Measurements from ENCODE around the gene KRTAP11-1. TPM values are rescaled to one million over a fixed set of nuclear protein-coding genes. Genes with fewer than 3 reads are reported as not detected.

Gene KRTAP11-1, protein sequence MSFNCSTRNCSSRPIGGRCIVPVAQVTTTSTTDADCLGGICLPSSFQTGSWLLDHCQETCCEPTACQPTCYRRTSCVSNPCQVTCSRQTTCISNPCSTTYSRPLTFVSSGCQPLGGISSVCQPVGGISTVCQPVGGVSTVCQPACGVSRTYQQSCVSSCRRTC
- total RNA-seq, result not detected
- long read RNA-seq, result 0 reads

DNA sequence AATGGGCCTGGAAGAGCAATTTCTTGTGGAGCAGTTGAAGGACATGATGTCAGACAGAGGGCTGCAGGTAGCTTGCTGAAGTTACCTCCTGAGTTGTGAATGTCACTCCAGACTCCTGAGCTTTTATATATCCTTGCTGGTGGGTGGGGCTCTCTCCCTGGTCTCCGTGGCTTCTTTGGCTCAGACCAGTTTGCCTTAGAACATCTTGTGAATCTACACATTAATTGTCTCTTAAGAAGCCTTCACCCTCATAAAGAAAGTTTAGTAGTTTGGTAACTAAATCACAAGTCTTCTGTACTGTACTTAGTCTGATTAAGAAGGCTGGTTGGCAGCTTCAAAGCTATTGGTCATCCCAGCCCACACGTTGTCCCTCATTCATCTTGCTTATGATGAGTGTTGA lies at the start of gene KRTAP11-1:
Gene KRTAP11-1 (minus strand): TSS at position 101 of the 400 bp plus-strand sequence. CDS start 56 bp downstream, at position 45.
- no peak for DNase-seq (ENCODE audit: low spot score)
- intact Hi-C loops (cut with DNase I), result no loop called here

GRCh38 chr21:30924146-30924700 lies 42.8 kb upstream of the KRTAP11-1 start:
- intact Hi-C loops (cut with DNase I), result no loop called here
- no peak for DNase-seq (ENCODE audit: low spot score)

DNA sequence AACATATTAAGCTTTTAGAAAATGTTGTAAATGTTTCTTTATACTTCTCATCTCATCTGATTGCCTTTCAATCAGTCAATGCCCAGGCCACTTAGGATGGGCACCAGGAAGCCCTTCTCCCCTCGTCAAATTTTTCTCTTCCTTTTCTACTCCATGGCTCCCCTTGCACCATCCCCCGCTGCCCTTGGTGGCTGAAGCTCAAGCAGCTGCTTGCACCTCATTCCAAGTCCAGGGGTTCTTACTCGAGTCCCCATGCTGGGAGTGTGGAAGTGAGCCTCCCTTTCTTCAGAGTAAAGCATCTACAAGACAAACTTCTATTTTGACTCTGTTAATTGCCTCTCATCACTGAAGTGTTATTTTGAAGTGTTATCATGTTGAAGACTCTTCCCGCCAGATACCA lies 39.7 kb upstream of the KRTAP11-1 start:
- no peak for DNase-seq (ENCODE audit: low spot score)
- intact Hi-C loops (cut with DNase I), result no loop called here

- DNase-seq (ENCODE audit: low spot score), result no peak
- intact Hi-C loops (cut with DNase I), result no loop called here
Observed at GRCh38 chr21:30917557-30917956, 36.2 kb upstream of the KRTAP11-1 start.

GRCh38 chr21:30900881-30901280 lies 19.5 kb upstream of the KRTAP11-1 start:
- intact Hi-C loops (cut with DNase I), result no loop called here

DNA sequence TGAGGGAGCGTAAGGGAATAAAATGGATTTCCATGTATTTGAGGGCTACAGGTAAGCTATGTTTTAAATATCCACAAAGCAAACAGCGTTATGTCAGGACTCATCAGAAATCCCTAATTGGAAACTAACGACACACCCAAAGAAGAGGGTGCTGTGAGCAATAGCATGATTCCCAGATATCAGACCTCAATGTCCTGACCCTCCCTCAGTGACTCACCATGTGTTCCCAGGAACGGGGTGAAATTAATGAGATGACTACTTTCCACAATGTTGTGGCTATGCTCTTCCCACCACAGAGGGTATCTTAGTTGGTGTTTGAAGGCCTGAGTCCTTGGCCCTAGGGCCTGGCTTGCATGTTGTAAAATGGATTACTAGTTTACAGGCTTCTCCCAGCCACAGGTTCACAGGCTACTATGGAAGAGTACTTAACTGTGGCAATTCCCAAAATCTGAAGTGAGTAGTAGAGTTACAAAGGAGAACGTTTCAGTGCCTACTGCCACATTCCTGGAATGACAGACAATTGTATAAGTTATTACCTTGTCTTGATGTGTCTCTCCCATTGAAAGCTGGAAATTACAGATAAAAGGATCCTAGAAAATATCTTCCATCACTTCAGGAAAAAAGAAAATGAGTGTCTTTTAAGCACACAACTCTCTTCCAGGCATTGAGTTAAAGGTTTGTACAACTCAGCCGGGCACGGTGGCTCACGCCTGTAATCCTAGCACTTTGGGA lies 1.7 kb upstream of the KRTAP11-1 start:
- intact Hi-C loops (cut with DNase I), result no loop called here
- no peak for DNase-seq (ENCODE audit: low spot score)

More at GRCh38 chr21:30900881-30901280, 19.5 kb upstream of the KRTAP11-1 start:
- DNase-seq (ENCODE audit: low spot score), result no peak

GRCh38 chr21:30880914-30881313 lies 466 bp downstream of the KRTAP11-1 start:
- DNase-seq (ENCODE audit: low spot score), result no peak
- intact Hi-C loops (cut with DNase I), result no loop called here

- DNase-seq (ENCODE audit: low spot score), result no peak
- intact Hi-C loops (cut with DNase I), result no loop called here
Observed at GRCh38 chr21:30874526-30874925, 6.9 kb downstream of the KRTAP11-1 start.

- intact Hi-C loops (cut with DNase I), result no loop called here
- DNase-seq (ENCODE audit: low spot score), result no peak
Observed at GRCh38 chr21:30847627-30848500, 33.5 kb downstream of the KRTAP11-1 start.

DNA sequence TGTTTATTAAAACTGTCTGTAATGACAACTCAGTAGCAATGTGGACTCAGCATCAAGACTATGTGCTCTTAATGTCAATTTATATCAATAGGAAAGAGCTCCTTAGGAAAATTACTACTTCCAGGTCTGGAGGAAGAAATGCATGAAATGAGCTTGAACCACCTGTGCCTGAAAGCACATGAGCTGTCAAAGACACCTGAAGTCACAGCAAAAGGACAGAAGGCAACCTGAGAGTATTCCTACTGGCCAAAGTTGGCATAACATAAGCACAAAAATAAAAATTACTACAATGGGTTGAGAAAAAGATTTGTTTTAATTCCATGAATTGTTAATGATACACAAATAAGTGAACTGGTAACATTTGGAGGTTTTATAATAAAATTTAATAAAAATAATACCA lies 38.4 kb downstream of the KRTAP11-1 start:
- intact Hi-C loops (cut with DNase I), result no loop called here
- no peak for DNase-seq (ENCODE audit: low spot score)

DNA sequence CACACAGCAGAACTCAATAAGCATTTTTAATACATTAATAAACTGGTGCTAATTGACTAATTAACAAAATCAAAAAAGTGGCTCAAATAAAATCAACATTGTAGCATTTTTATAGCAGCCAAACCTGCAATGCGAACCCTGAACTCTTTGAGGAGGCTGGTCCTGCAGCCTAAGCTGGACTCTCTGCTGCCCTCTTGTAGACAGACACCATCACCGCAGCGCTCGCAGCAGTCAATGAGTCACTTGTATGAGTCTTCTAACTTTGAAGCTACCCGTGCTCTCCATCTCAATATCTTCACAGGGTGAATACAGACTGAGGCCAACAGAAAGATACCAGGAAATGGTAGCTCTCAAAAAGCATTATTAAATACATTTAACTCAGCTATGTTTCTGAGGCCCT lies 42.1 kb downstream of the KRTAP11-1 start:
- intact Hi-C loops (cut with DNase I), result no loop called here
- no peak for DNase-seq (ENCODE audit: low spot score)

- no peak for DNase-seq (ENCODE audit: low spot score)
- intact Hi-C loops (cut with DNase I), result no loop called here
Observed at GRCh38 chr21:30838536-30838935, 42.8 kb downstream of the KRTAP11-1 start.

DNA sequence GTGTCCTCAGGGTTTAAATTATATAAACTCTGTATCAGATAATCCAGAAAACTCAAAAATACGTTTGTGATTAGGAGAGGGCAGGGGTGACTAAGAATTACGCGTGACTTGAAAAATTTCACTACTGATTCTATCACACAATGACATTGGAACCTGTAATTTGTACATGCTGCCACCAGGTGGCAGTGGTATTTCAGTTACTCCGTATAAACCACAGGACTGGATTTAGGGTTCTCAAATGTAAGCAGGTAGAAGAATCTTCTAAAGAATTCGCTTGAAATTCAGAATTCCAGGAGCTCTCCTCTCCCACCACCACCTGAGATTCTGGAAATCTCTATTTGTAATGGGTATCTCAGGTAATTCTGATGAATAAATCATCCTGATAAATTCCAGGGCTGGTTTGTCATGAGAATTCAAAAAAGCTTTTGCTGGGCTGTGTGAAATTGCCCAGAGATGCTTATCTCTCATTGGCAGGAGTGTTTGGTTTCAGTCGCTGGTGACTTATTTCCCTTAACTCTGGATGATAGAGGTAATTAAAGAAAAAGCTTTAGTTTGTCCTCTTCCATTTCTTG lies 50.1 kb downstream of the KRTAP11-1 start:
- intact Hi-C loops (cut with DNase I), result loop anchor here (5.0 kb wide), 1 partner anchor 256 kb away; no protein-coding TSS in a partner anchor

More for the DNA sequence above, 50.1 kb downstream of the KRTAP11-1 start:
- DNase-seq (ENCODE audit: low spot score), result no peak

Other genes with a start within 250 kb of the KRTAP11-1 start
- gene KRTAP20-2, start 246.4 kb downstream of the KRTAP11-1 start, total RNA-seq, result not detected
- not detected for gene KRTAP20-3, start 238.7 kb downstream of the KRTAP11-1 start, total RNA-seq
- not detected for gene KRTAP21-3, start 162.8 kb downstream of the KRTAP11-1 start, total RNA-seq
- not detected for gene KRTAP21-2, start 134.3 kb downstream of the KRTAP11-1 start, total RNA-seq
- not detected for gene KRTAP21-1, start 126.2 kb downstream of the KRTAP11-1 start, total RNA-seq
- not detected for gene KRTAP8-1, start 68.3 kb downstream of the KRTAP11-1 start, total RNA-seq
- not detected for gene KRTAP7-1, start 51.8 kb downstream of the KRTAP11-1 start, total RNA-seq
- gene KRTAP19-8, start 156.9 kb upstream of the KRTAP11-1 start, total RNA-seq, result not detected